ES-I3 (cell line): ENCODE results near the gene NGF.

ENCODE experiments used
- H3K36me3 ChIP-seq: 2 replicates; pipeline ENCODE4 v1.6.1; 2013; ENCODE audit warnings: mild to moderate bottlenecking, low read length, control low read depth, moderate library complexity; ENCODE audit not compliant: insufficient read depth
- H3K4me1 ChIP-seq: 2 replicates; pipeline ENCODE4 v1.6.1; 2013; ENCODE audit warnings: mild to moderate bottlenecking, control low read depth, low read length; ENCODE audit not compliant: insufficient read depth
- H3K9ac ChIP-seq: 2 replicates; pipeline ENCODE4 v1.6.1; 2013; ENCODE audit warnings: low read depth, mild to moderate bottlenecking, low read length, moderate library complexity
- H3K9me3 ChIP-seq: 2 replicates; pipeline ENCODE4 v1.6.1; 2013; ENCODE audit warnings: mild to moderate bottlenecking, low read length, moderate library complexity; ENCODE audit not compliant: control insufficient read depth, insufficient read depth

Gene NGF

DNA sequence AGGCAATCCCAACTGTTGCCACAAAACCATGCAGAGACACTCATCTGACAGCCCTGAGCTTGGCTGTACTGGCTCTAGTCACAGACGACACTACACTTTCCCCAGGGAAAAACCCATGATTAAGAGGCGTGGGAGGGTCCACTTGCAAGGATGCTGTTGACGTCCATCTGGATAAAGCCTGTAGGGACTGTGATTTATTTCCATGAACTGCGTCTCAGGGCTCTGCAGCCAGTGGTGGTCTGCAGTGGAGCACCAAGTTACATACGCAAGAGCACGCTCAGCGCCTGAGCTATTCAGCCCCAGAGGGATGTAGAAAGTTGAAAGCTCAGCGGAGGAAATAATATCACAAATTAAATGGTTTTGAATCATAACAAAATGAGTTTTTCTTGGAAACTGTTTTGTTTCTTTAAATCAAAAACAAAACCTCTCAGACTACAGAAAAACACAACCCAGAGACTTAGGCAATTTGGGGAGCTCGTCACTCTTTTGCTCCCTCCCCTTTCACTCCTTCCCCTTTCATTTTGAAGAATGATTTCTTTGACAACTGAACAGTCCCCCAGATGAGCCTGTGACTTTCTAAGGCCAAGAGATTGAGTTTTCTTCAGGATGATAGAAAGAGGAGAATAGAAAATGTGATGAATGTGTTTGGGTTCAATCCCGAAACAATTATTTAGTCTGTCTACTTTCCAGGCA is 71.2 kb downstream of the NGF start:
- H3K9me3 ChIP-seq, result no peaks in the 10 kb centered on the region; the same call in 1 of the 2 replicates
- H3K36me3 ChIP-seq, result no peaks in the 10 kb centered on the region
- H3K9ac ChIP-seq, result no peak overlapping the region

DNA sequence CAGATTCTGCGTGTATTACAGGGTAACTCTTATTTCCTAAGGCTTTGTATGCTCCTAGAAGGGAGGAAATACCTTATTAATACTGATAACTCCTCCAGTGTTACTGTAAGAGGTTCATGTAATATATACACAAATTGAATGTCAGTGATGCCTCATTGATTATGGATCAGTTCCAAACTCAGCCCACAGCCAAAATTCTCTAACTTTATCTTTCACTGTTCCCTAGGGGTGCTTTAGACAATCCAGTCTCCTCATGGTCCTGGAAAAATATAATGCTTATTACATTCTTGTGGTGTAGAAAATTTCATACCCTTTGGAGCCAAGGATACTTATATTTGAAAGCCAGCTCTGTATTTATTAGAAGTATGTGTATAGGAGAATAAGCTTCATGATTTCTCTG is 73.0 kb downstream of the NGF start:
- Histone ChIP-seq H3K36me3 (no peaks in the 10 kb centered on the region), H3K9me3 (no peaks in the 10 kb centered on the region; the same call in 1 of the 2 replicates), H3K9ac (no peak overlapping the region), H3K4me1 (no peaks in the 10 kb centered on the region)

More for the DNA sequence above, 71.2 kb downstream of the NGF start:
- no peaks in the 10 kb centered on the region for H3K4me1 ChIP-seq

DNA sequence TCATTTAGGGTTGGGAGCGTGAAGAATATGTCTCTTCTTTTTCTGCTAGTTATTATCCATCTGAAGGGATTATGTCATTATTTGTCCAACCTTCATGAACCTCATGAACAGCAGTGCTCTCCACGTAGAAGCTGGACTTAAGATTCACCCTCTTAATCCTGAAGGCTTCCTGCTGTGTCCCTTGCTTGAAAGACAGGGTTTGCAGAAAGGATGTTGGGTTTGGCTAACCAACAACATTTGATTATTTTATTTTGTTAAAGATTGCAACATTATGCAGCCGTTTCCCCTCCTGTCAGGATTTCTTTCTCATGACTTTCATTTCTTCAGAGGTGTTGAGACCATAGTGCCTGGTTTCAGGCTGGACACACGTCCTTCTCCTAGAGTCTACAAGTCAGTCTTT is 75.2 kb downstream of the NGF start:
- no peaks in the 10 kb centered on the region for H3K4me1 ChIP-seq
- no peaks in the 10 kb centered on the region for H3K36me3 ChIP-seq
- no peak overlapping the region for H3K9ac ChIP-seq
- H3K9me3 ChIP-seq, result no peaks in the 10 kb centered on the region; the same call in 1 of the 2 replicates

- Histone ChIP-seq H3K9ac (no peak overlapping the region), H3K36me3 (no peaks in the 10 kb centered on the region), H3K9me3 (peaks cover 3% of the 10 kb centered on the region; the same call in 1 of the 2 replicates), H3K4me1 (no peaks in the 10 kb centered on the region)
Observed at GRCh38 chr1:115261496-115261895, 76.6 kb downstream of the NGF start.

- Histone ChIP-seq H3K9me3 (0 out of 2 replicates have a peak, but pooled peaks cover 3% of the 10 kb centered on the region), H3K4me1 (no peaks in the 10 kb centered on the region), H3K9ac (no peak overlapping the region), H3K36me3 (no peaks in the 10 kb centered on the region)
Observed at GRCh38 chr1:115258302-115258866, 79.7 kb downstream of the NGF start.

GRCh38 chr1:115257591-115257990 is 80.5 kb downstream of the NGF start:
- H3K9me3 ChIP-seq, result 0 out of 2 replicates have a peak, but pooled peaks cover 3% of the 10 kb centered on the region
- no peaks in the 10 kb centered on the region for H3K36me3 ChIP-seq
- no peaks in the 10 kb centered on the region for H3K4me1 ChIP-seq
- no peak overlapping the region for H3K9ac ChIP-seq

- Histone ChIP-seq H3K4me1 (no peaks in the 10 kb centered on the region), H3K9ac (no peak overlapping the region), H3K36me3 (no peaks in the 10 kb centered on the region), H3K9me3 (0 out of 2 replicates have a peak, but pooled peaks cover 3% of the 10 kb centered on the region)
Observed at GRCh38 chr1:115255154-115255553, 82.9 kb downstream of the NGF start.

DNA sequence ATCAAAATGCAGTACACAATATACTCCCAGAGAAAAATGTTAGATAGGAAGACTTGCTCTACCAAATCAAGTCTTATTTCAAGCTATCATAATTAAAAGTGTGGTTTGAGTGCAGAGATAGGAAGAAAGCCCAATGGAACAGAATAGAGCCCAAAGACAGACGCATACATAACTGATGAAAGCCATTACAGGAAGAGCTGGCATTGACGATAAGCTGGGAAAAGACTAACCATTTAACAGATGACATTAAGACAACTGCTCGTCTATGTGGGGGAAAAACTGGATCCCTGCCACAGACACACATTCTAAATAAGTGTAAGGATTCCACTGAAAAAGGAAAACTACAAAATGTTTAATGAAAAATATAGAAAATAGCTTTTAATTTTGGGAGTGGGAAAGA is 85.5 kb downstream of the NGF start:
- Histone ChIP-seq H3K4me1 (no peaks in the 10 kb centered on the region), H3K9ac (no peak overlapping the region), H3K36me3 (no peaks in the 10 kb centered on the region), H3K9me3 (0 out of 2 replicates have a peak, but pooled peaks cover 3% of the 10 kb centered on the region)

DNA sequence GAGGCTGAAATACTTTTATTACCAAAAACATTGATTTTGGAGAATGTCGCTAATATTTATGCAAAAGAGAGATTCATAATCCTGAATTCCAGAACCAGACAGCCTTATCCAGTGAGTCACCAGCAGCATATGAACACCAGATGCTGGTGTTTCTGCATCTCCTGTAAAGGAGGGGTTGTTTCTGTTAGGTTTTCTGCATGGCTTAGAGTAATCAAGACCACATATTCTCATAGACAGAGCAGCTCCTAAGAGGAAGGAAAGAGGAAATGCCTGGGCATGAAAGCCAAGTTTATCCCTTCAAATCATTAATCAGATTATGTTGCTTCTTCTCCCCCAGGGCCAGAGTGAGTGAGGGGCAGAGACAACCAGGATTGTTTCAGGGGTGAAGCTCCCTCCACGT is 86.2 kb downstream of the NGF start:
- H3K4me1 ChIP-seq, result no peaks in the 10 kb centered on the region
- H3K36me3 ChIP-seq, result no peaks in the 10 kb centered on the region
- no peaks in the 10 kb centered on the region for H3K9me3 ChIP-seq
- H3K9ac ChIP-seq, result no peak overlapping the region

GRCh38 chr1:115251340-115251748 is 86.7 kb downstream of the NGF start:
- H3K36me3 ChIP-seq, result no peaks in the 10 kb centered on the region
- no peaks in the 10 kb centered on the region for H3K4me1 ChIP-seq
- H3K9me3 ChIP-seq, result no peaks in the 10 kb centered on the region
- no peak overlapping the region for H3K9ac ChIP-seq

GRCh38 chr1:115246526-115246925 is 91.5 kb downstream of the NGF start:
- H3K4me1 ChIP-seq, result no peaks in the 10 kb centered on the region
- no peak overlapping the region for H3K9ac ChIP-seq
- H3K36me3 ChIP-seq, result no peaks in the 10 kb centered on the region
- no peaks in the 10 kb centered on the region for H3K9me3 ChIP-seq

GRCh38 chr1:115245227-115245626 is 92.8 kb downstream of the NGF start:
- Histone ChIP-seq H3K9me3 (no peaks in the 10 kb centered on the region), H3K4me1 (no peaks in the 10 kb centered on the region), H3K36me3 (no peaks in the 10 kb centered on the region), H3K9ac (no peak overlapping the region)

DNA sequence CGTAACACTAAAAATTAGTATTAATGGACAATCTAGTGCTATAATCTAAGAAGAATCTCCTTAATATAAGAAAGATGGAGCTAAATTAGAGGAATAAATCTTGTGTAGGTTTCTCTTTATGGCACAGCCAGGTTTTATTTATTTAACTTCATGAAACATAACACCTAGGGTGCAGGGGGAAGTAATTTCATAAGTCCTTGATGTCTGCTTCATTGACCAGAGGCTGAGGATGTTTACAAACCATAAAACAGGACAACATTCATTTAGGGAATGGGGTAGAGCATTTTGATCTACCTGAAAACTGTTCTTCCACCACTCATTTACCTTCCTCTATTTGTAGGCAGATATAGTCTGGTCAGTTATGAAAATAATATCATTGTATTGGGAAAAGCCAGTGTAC is 95.5 kb downstream of the NGF start:
- Histone ChIP-seq H3K9ac (no peak overlapping the region), H3K4me1 (no peaks in the 10 kb centered on the region), H3K9me3 (no peaks in the 10 kb centered on the region), H3K36me3 (no peaks in the 10 kb centered on the region)

DNA sequence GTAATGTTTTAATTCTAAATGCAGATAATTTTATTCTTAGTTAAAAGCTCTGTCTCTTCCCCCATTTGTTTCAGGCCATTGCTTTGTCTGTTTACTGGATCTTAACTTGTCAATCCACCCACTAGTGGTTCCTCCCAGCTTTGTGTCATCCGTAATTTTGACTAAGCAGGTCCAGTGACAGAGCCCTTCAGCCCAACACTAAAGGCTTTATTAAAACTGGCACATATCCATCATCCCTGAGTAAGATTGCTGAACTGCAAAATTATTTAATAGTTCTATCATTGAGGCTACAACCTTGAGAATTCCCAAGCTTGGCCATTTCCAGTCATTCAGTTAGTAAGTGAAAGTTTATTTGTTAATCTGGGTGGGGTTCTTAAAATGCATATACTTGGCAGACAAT is 96.7 kb downstream of the NGF start:
- Histone ChIP-seq H3K36me3 (no peaks in the 10 kb centered on the region), H3K9ac (no peak overlapping the region), H3K4me1 (no peaks in the 10 kb centered on the region), H3K9me3 (no peaks in the 10 kb centered on the region)

DNA sequence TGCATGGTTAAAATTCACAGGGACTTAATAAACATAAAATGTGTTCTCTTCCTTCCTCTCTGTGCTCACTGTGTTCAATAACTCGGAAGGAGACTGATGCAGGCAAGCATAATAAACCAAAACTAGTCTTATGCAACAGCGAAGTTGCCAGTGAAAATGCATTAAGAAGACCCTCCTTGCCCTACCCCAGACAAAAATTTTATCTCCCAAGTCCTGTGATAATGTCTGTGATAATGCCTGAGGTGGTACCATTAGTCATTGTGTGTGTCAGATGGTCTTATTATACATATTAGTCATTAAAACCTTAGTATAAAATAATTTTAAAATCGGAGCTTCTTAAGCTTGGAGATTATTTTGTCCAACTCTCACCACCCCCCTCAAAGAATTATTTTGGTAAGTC is 97.8 kb downstream of the NGF start:
- H3K9me3 ChIP-seq, result no peaks in the 10 kb centered on the region
- H3K4me1 ChIP-seq, result no peaks in the 10 kb centered on the region
- H3K9ac ChIP-seq, result no peak overlapping the region
- no peaks in the 10 kb centered on the region for H3K36me3 ChIP-seq
